K562 (cell line): ENCODE measurements around the gene CHMP4B. TPM values are rescaled to one million over a fixed set of nuclear protein-coding genes. Genes with fewer than 3 reads are reported as not detected.

Experiments
- AFF1 ChIP-seq, 2 experiments: fragments of 450-650 bp; IDR thresholded peaks; 2 replicates each; pipeline ENCODE4 v1.6.1; 2018; ENCODE audit warnings: mild to moderate bottlenecking in 2 of 2, low read depth in 1 of 2; ENCODE audit not compliant: partially characterized antibody in 2 of 2
- EGR1 ChIP-seq: fragments of 450-650 bp; conservative IDR thresholded peaks from 2 replicates; pipeline ENCODE4 v1.6.1; 2017; ENCODE audit warnings: mild to moderate bottlenecking
- GABPB1 ChIP-seq: sonication (generic); formaldehyde crosslinking; IDR thresholded peaks from 2 replicates; pipeline ENCODE4 v1.8.0; 2022; ENCODE audit warnings: mild to moderate bottlenecking, missing genetic modification reagents
- PHB2 ChIP-seq: fragments of 450-650 bp; IDR thresholded peaks from 2 replicates; pipeline ENCODE4 v1.6.1; 2017; ENCODE audit warnings: low read depth
- RREB1 ChIP-seq: fragments of 250-450 bp; sonication (Bioruptor Pico); IDR thresholded peaks from 2 replicates; pipeline ENCODE4 v1.4.0; 2020
- polyA plus RNA-seq, 8 experiments: library from polyadenylated mRNA; depleted of rRNA in 4 of 8; stranded (reverse) in 5 of 8; unstranded in 3 of 8; fragments of >200 nt; fragmentation: Nextera tagmentation in 2 of 8; fragmentation: Illumina TruSeq in 1 of 8; extraction: Ambion mirVana in 2 of 8; extraction: Trizol in 1 of 8; gene quantifications; 2 replicates each; pipeline versions ENCODE4 v1.2.1 to v1.2.3, GENCODE V29; 2011 to 2014; ENCODE audit warnings: inconsistent platforms in 1 of 8, missing spikeins in 1 of 8
- total RNA-seq, 7 experiments: library from RNA; depleted of rRNA in 6 of 7; stranded (reverse); fragments of >200 nt in 6 of 7; fragmentation: Illumina TruSeq in 2 of 7; extraction: Trizol in 2 of 7; gene quantifications; 2 replicates each; pipeline versions ENCODE4 v1.2.1 to v1.2.3, GENCODE V29; 2011 to 2021; ENCODE audit warnings: low replicate concordance in 1 of 7

The CHMP4B gene
- total and polyA plus RNA-seq, 9 of the 15 experiments (the other 6 are each of a cell fraction or from before 2014, with no cell fraction given): 1.8 to 64.7 (median 31.8) TPM

- TF ChIP-seq RREB1 (CRISPR knock-in tag) (no peak), PHB2 (no peak), AFF1 (IDR thresholded peaks at IDR 0.05; ENCODE audit: low read depth in 1 of 2, partially characterized antibody in 2 of 2) (no peak), EGR1 (no peak), GABPB1 (CRISPR knock-in tag) (no peak)
Observed at GRCh38 chr20:33859157-33859695, 48.1 kb downstream of the CHMP4B start (continued).
